Small intestine (tissue), 7 donors: Measurements from ENCODE around the gene ZMIZ1. TPM values are rescaled to one million over a fixed set of nuclear protein-coding genes. Genes with fewer than 3 reads are reported as not detected.
A peak's percentile ranks its signal among the peaks of the same experiment; 100 is the strongest.

Source experiments
- DNase-seq, 2 donors: peaks; one replicate each; pipeline versions ENCODE4 v3.0.0 to v3.0.0-alpha.2; 2013
- FAIRE-seq: peaks from 2 replicates; lab custom pipeline; 2012; peaks lifted over from hg19 to GRCh38; lab: Jason Lieb, UNC
- H3K27ac ChIP-seq, 3 donors: one replicate each; pipeline ENCODE4 v1.5.1; 2013; ENCODE audit warnings: low read length in 2 of 3, mild to moderate bottlenecking in 2 of 3, control low read depth in 1 of 3, inconsistent platforms in 1 of 3, low read depth in 1 of 3, moderate library complexity in 1 of 3
- H3K27me3 ChIP-seq, 3 donors: one replicate each; pipeline ENCODE4 v1.6.1; 2013; ENCODE audit warnings: low read length in 3 of 3, inconsistent platforms in 1 of 3; ENCODE audit not compliant: control insufficient read depth in 3 of 3, insufficient read depth in 3 of 3
- H3K36me3 ChIP-seq, 3 donors: one replicate each; pipeline ENCODE4 v1.6.1; 2013; ENCODE audit warnings: low read length in 3 of 3, inconsistent platforms in 1 of 3, low read depth in 1 of 3, mild to moderate bottlenecking in 1 of 3, moderate library complexity in 1 of 3; ENCODE audit not compliant: control insufficient read depth in 3 of 3, insufficient read depth in 2 of 3
- H3K4me1 ChIP-seq, 3 donors: one replicate each; pipeline ENCODE4 v1.6.1; 2013; ENCODE audit warnings: low read length in 2 of 3, inconsistent platforms in 1 of 3, low read depth in 1 of 3, mild to moderate bottlenecking in 1 of 3, moderate library complexity in 1 of 3; ENCODE audit not compliant: control insufficient read depth in 3 of 3, insufficient read depth in 2 of 3
- H3K4me3 ChIP-seq, 3 donors: one replicate each; pipeline ENCODE4 v1.5.1; 2013; ENCODE audit warnings: low read length in 3 of 3, control low read depth in 1 of 3, inconsistent platforms in 1 of 3, low read depth in 1 of 3, mild to moderate bottlenecking in 1 of 3, moderate library complexity in 1 of 3
- H3K9me3 ChIP-seq, 2 donors: one replicate each; pipeline ENCODE4 v1.6.1; 2013; ENCODE audit warnings: low read depth in 1 of 2, low read length in 1 of 2; ENCODE audit not compliant: control insufficient read depth in 2 of 2, insufficient read depth in 1 of 2
- WGBS, 3 donors: extraction: QIAGEN DNeasy Blood & Tissue Kit; methylation state at CpG; one replicate each; pipeline ENCODE4 v1.1.7; 2013; 5-methylcytosine and 5-hydroxymethylcytosine counted together
- polyA plus RNA-seq, 4 donors: library from polyadenylated mRNA; stranded (reverse) in 3 of 4; unstranded in 1 of 4; fragments of 200-250 nt in 3 of 4; fragments of 120-200 nt in 1 of 4; gene quantifications; one replicate each; pipeline versions ENCODE4 v1.2.1 to v1.2.3, GENCODE V29; 2013
- donor health status: healthy with polysubstance abuse.
- donor health status: control.
- donor health status: control.
- donor health status: Bipolar disorder and iron deficiency.
- donor health status: healthy.

ZMIZ1 gene
- polyA plus RNA-seq, 4 donors = 15.1 to 40.7 (median 19.9) TPM

- WGBS, 3 donors = 64 to 91% (median 65%) methylated on average over 2 of the region's 2 CpGs
- Histone ChIP-seq H3K9me3 (no peaks in the 10 kb centered on the region), H3K4me1 (peaks cover 0 to 16% (median 9%) of the 10 kb centered on the region in 3 donors), H3K27me3 (peaks cover 0 to 20% (median 0%) of the 10 kb centered on the region in 3 donors), H3K4me3 (no peak overlapping the region), H3K36me3 (peaks cover 0 to 51% (median 0%) of the 10 kb centered on the region in 3 donors), H3K27ac (peak overlapping the region in 2 of 3 donors; percentile 23 to 40)
- FAIRE-seq (no peak), DNase-seq (no peak)
These were observed 169.8 kb downstream of the ZMIZ1 start for GRCh38 chr10:79238606-79239005.

GRCh38 chr10:79239275-79239779, 170.6 kb downstream of the ZMIZ1 start:
- FAIRE-seq = no peak
- WGBS, 3 donors = 76 to 89% (median 84%) methylated on average over 10 of the region's 10 CpGs
- Histone ChIP-seq H3K36me3 (peaks cover 0 to 52% (median 0%) of the 10 kb centered on the region in 3 donors), H3K4me1 (peaks cover 0 to 21% (median 9%) of the 10 kb centered on the region in 3 donors), H3K27me3 (peaks cover 0 to 20% (median 0%) of the 10 kb centered on the region in 3 donors), H3K27ac (peak overlapping the region in 2 of 3 donors; percentile 23 to 40), H3K9me3 (no peaks in the 10 kb centered on the region), H3K4me3 (no peak overlapping the region)
- DNase-seq = peak in 1 of 2 donors; percentile 40

GRCh38 chr10:79239924-79240581, 171.3 kb downstream of the ZMIZ1 start:
- Histone ChIP-seq H3K27ac (no peak overlapping the region), H3K36me3 (peaks cover 0 to 52% (median 0%) of the 10 kb centered on the region in 3 donors)

GRCh38 chr10:79241629-79241989, 172.8 kb downstream of the ZMIZ1 start:
- Histone ChIP-seq H3K27ac (peak overlapping the region in 2 of 3 donors; percentile 16 to 55), H3K36me3 (peaks cover 0 to 50% (median 0%) of the 10 kb centered on the region in 3 donors), H3K4me3 (peak overlapping the region in 1 of 3 donors; percentile 49), H3K27me3 (peaks cover 0 to 20% (median 0%) of the 10 kb centered on the region in 3 donors), H3K4me1 (peaks cover 0 to 20% (median 19%) of the 10 kb centered on the region in 3 donors), H3K9me3 (no peaks in the 10 kb centered on the region)
- 53 to 65% (median 62%) methylated on average over 5 of the region's 5 CpGs for WGBS, 3 donors
- no peak for DNase-seq
- FAIRE-seq = no peak

More at GRCh38 chr10:79239924-79240581, 171.3 kb downstream of the ZMIZ1 start:
- H3K4me3 ChIP-seq = no peak overlapping the region
- H3K27me3 ChIP-seq = peaks cover 0 to 20% (median 0%) of the 10 kb centered on the region in 3 donors
- peaks cover 0 to 20% (median 9%) of the 10 kb centered on the region in 3 donors for H3K4me1 ChIP-seq
- no peaks in the 10 kb centered on the region for H3K9me3 ChIP-seq
- no peak for FAIRE-seq
- 83 to 84% (median 84%) methylated on average over 27 to 29 of the region's 29 CpGs for WGBS, 3 donors
- no peak for DNase-seq

- H3K4me3 ChIP-seq = peak overlapping the region; percentile 49 to 56 (median 56)
These were observed 173.3 kb downstream of the ZMIZ1 start for GRCh38 chr10:79241990-79242619.

GRCh38 chr10:79242620-79243152, 173.9 kb downstream of the ZMIZ1 start:
- FAIRE-seq (no peak), DNase-seq (peak; percentile 31 to 72)
- Histone ChIP-seq H3K36me3 (peaks cover 0 to 52% (median 0%) of the 10 kb centered on the region in 3 donors), H3K4me3 (peak overlapping the region; percentile 49 to 56 (median 56)), H3K4me1 (peaks cover 0 to 30% (median 24%) of the 10 kb centered on the region in 3 donors), H3K9me3 (no peaks in the 10 kb centered on the region), H3K27ac (peak overlapping the region in 1 of 3 donors; percentile 78), H3K27me3 (peaks cover 0 to 20% (median 0%) of the 10 kb centered on the region in 3 donors)
- 1 to 28% (median 1%) methylated on average over 28 to 60 of the region's 60 CpGs for WGBS, 3 donors

More at GRCh38 chr10:79241990-79242619, 173.3 kb downstream of the ZMIZ1 start:
- peaks cover 0 to 49% (median 0%) of the 10 kb centered on the region in 3 donors for H3K36me3 ChIP-seq
- H3K27ac ChIP-seq = peak overlapping the region in 2 of 3 donors; percentile 16 to 78
- H3K27me3 ChIP-seq = peaks cover 0 to 20% (median 0%) of the 10 kb centered on the region in 3 donors
- FAIRE-seq (no peak), DNase-seq (peak; percentile 24 to 72)
- peaks cover 0 to 24% (median 20%) of the 10 kb centered on the region in 3 donors for H3K4me1 ChIP-seq
- no peaks in the 10 kb centered on the region for H3K9me3 ChIP-seq
- 2 to 9% (median 2%) methylated on average over 26 to 35 of the region's 36 CpGs for WGBS, 3 donors

DNA sequence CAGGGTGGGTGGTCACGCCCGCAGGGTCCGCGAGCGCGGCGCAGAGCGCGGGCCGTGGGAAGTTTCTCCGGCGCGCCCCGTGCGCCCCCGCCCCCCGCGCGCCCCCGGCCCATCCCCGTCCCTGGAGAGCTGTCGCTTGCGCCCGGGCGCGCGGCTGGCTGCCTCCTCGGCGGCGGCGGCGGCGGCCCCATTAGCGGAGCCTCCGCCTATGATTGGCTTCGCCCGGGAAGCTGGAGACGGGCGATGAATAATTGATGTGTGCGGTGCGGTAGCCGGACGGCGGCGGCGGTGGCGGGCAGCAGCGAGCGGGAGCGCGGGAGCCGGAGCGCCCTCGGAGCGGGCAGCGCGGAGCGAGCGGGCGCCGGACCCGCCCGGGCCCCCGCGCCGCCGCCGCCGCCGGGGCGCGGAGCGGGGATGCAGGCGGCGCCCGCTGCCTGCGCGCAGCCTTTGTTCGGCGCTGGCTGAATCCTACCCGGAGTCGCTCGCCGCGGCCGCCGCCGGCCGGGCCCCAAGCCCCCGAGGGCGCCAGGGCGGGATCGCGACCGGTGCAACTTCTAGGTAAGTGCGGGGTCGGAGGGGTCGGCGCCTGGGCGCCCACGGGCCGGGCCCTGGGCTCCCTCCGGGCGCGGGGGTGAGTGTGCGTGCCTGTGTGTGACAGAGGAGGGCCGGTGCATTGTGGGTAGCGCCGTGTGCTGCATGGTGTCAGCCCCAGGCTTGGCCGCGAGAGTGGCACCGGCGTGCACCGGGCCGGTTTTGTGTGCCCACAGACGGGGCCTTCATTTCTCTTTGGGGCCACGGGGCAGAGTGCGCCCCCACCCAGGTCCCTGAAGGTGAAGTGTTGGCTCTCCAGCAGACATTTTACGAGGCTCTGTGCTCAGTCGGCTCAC, 174.7 kb downstream of the ZMIZ1 start:
- DNase-seq = peak; percentile 31 to 51
- WGBS, 3 donors = 19 to 73% (median 65%) methylated on average over 91 to 120 of the region's 120 CpGs
- H3K4me3 ChIP-seq = peak overlapping the region; percentile 30 to 56 (median 56)

More for the DNA sequence above, 174.7 kb downstream of the ZMIZ1 start:
- Histone ChIP-seq H3K36me3 (peaks cover 0 to 51% (median 0%) of the 10 kb centered on the region in 3 donors), H3K4me1 (peaks cover 0 to 35% (median 24%) of the 10 kb centered on the region in 3 donors), H3K27me3 (peaks cover 0 to 20% (median 0%) of the 10 kb centered on the region in 3 donors), H3K27ac (peak overlapping the region; percentile 38 to 84 (median 64)), H3K9me3 (no peaks in the 10 kb centered on the region)
- FAIRE-seq = no peak
